GM18505 (cell line): ENCODE results near the gene DDX31.

Experiments
- ATAC-seq: cut with Tn5 transposase; IDR thresholded peaks from one replicate; pipeline ENCODE4 v1.9.1; 2021; ENCODE audit not compliant: unreplicated experiment
- POLR2A ChIP-seq: IDR thresholded peaks from 4 replicates; pipeline ENCODE4 v1.6.1; 2011; ENCODE audit warnings: borderline replicate concordance; ENCODE audit not compliant: insufficient read depth, insufficient read length; ENCODE audit errors: extremely low read depth

Gene DDX31

DNA sequence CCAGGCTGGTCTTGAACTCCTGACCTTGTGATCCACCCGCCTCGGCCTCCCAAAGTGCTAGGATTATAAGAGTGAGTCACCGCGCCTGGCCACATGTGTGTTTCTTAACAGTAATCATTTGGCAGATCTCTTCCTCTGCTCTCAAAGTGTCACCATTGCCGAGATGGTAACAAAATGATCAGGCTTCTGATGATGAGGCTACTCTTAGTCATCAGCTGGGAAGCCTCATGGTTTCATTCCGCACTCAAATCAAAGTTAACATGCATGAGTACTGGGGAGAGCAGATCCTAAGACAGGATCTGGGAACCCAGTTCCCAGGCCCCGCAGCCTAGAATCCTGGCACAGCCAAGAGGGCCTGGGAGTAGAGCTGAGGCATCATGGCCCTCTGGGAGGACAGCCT, 60.0 kb downstream of the DDX31 start:
- ATAC-seq, result no peak
- no peak for TF ChIP-seq POLR2A

DNA sequence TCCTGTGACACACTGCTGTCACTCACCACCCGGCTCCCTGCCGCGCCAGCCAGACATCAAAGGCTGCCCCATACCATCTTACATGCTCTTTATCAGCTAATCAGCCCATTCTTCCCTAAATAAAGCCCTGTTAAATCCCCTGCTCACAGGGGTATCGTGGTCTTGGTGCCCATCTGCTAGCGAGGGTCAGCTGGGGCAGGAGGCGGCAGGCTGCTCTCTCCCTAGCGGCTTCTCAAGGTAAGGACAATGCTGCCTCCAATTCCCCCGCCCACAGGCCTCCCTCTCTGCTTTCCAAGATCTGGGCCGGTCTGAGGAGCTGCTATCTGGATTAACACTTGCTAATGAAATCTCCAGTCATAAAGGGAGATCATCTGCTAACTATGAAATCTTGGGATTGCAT, 60.6 kb downstream of the DDX31 start:
- no peak for ATAC-seq
- TF ChIP-seq POLR2A, result no peak

DNA sequence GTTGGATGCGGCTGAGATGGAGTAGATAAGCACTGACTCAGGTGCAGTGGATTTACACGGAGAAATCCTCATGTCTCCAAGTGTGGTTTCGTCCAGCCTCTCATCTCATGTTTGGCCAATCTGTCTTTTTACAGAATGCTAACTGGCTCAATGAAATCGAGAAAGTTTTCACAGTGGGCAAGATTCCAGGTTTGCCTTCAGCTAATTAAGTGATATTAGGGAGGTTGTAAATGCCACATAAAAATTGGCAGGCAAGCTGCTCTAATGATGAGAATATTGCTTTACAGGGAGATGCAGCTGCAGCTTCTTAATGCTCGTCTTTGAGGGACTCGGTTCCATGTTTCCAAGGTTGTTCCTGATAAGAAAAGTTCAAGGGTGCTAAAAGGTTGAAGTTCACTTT, 63.7 kb downstream of the DDX31 start:
- TF ChIP-seq POLR2A, result no peak
- no peak for ATAC-seq

DNA sequence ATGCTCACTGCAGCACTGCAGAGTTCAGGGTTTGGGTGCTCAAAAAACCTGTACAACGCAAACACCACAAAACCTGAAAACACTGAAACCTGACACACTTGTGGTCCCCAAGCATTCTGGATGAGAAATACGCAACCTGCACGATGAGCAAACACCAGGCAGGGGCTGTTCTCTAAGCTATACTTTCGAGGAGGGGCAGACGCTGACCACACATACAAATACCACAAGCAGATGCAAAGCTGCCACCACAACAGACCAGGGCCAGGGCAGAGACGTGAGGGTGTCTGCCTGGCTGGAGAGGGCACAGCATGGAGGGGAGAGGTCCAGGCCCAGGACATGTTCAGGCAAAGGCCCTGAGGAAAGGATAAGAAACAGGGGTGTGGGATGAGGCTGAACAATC, 64.4 kb downstream of the DDX31 start:
- no peak for TF ChIP-seq POLR2A
- no peak for ATAC-seq

DNA sequence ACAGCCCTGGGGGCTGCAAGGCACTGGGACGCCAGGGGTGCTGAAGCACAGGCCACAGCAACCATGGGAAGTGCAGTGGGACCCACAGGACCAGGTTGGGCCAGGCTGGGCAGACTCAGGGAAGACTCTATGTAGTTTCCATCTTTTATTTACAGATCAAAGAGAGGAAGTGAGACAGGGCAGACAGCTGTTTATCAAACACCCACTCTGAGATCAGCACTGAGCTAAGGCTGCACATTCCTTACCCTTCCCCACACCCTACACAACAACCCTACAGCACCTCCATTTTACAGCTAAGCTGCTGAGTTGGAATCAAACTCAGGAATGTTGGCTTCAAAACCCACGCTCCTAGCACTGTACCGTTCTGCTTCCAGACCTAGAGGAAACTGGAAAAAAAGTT, 67.6 kb downstream of the DDX31 start:
- no peak for ATAC-seq

DNA sequence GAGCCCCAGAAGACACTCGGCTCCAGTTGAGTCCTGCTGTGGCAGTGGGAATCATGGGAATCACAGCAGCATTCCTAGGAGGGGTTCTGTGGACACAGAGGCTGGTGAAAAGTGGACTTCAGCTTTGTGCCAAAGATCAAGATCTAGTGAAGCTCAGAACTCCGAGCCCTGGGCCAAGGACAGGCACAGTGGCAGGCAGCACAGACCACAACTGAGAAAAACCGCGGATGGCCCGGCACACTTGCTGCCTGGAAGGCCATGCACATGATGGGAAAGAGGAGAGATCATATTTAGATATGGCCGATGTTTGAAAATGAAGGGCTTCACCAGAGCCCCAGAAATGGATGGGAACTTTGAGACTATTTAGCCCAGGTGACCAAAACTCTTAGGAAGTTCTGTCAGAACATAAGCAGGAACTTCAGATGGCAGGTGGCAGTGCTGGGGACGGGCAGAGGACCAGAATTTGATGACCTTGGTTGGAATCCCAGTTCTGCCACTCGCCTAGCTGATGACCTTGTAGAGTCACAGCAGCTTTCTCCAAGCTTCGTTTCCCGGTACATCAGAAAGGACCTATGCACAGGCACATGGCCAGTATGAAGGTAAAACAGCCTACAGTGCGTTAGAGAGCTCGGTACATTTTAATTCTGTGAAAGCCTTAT, 69.3 kb downstream of the DDX31 start:
- no peak for TF ChIP-seq POLR2A

More for the DNA sequence above, 67.6 kb downstream of the DDX31 start:
- TF ChIP-seq POLR2A, result no peak

DNA sequence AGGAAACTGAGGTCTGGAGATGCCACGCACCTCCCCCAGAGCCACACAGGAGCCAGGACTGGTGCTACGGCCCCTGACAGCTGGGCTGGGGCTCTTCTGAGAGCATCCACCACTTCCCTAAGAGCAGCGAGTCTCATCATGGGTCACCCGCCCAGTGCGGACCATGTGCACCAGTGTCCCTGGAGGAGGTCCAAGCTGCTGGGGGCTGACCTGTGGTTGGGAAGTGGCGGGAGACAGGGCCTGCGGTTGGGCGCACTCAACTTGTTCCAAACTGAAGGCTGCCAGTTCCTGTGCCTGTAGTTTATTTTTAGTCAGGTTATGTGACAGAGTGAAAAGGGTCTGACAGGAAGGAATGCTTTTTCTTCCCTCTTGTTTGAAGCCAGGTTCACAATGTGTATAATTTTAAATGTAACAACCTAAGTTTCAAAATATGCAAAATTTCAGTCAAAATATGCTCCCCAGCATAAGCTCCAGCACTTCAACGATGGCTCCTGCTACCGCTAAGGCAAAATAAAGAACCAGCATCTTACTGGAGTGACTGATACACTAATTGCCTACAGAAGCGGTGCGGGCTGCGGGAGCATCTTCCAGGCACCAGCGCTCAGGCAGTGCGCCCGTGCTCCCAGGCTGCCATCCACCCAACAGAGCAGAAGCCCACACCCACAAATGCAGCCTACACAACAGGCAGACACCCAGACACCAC, 72.6 kb downstream of the DDX31 start:
- ATAC-seq, result no peak
- no peak for TF ChIP-seq POLR2A

More for the DNA sequence above, 69.3 kb downstream of the DDX31 start:
- ATAC-seq, result no peak

DNA sequence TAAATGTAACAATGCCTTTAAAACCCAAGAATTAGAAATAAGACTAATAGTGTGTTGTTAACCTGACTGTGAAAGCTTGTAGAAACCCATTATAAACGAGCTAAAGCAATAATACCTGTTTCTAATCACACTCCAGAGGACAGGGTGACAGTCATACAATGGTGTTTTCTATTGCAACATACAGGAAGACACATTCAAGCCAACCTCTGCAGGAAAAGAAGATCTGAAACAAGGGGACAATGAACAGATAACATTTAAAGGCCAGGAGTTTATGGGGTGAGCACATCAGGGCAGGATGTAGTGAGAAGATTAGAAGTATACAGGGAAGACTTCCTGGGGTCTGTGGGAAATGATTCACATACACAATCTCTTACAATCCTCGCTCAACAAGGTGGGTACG, 73.6 kb downstream of the DDX31 start:
- ATAC-seq, result no peak
- TF ChIP-seq POLR2A, result no peak

DNA sequence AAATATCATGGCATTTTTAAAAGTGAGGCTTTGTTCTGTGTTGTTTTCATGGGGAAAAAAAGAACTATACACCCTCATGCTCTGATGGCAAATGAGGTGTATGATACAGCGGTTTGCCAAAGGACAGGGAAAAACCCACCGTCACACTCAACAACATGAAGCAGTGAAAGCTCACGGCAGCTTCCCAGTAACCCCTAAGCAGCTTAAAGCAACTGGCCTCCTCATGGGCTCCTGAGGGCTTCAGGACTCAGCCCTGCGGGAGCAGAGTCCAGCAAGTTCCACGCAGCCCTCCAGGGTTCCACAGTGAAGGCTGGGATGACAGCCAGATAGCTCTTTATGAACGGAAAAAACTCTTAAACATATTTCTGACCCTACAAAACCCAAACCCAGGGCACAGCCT, 74.5 kb downstream of the DDX31 start:
- TF ChIP-seq POLR2A, result no peak
- ATAC-seq, result no peak

DNA sequence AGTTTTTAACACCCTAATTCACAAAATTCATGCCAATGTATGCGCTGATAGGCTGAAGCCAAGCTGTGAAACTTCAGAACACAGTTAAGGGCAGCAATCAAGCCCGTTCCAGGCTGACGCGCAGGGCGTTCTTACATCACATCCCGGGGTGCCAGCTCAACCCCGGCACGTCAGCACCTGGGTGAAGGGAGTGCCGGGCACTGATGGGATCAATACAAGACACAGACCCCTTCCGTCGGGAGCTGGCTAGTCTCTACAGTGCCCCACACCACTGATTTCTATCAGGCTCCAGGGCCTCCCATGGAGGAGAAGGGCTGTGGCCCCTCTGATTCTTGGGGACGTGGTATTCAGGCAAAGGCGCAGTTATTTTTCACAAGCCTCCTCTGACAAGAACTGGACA, 75.4 kb downstream of the DDX31 start:
- ATAC-seq, result no peak
- TF ChIP-seq POLR2A, result no peak

DNA sequence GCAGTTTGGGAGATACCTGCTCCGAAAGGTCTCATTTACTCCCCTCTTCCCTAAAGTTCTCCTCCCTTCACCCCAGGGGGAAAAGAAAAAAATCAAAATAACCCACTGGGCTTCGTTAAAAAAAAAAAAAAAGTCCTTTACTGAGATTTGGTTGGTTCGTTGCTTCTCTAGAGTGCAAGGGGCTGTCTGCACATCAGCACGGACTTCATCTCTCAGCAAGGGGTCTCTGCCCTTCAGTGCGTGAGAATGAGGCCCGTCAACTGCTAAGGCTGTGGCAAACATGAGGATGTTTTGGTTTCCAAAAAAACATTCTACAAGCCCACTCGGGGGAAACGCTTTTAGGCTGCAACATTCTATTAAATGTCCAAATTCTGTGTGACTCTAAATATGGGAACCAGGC, 77.3 kb downstream of the DDX31 start:
- no peak for ATAC-seq
- TF ChIP-seq POLR2A, result no peak

DNA sequence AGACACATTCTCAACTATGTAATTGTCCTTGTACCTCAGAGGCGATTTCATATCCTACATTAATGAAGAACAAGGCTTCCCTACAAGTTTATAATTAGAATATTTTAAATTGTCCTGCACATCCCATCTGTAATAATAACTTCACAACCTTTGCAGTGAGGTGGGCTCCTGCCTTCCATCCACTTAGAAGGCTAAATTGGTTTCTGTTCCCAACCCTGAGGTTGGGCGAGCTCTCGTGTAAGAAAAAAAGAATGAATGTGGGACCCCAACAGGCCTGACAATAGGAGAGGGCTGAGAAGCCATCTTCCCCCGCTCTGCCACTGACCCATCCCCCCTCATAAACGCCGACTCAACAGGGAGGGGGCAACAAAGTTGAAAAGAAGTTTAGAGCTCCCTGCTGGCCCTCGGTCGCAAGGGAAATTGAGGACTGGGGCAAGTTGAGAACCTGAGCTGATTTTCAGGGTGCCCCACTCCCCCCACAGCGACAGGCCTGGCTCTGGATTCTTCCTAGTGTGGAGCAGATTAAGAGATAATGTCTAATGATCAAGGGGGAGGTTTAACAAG, 78.0 kb downstream of the DDX31 start:
- no peak for TF ChIP-seq POLR2A
- no peak for ATAC-seq

DNA sequence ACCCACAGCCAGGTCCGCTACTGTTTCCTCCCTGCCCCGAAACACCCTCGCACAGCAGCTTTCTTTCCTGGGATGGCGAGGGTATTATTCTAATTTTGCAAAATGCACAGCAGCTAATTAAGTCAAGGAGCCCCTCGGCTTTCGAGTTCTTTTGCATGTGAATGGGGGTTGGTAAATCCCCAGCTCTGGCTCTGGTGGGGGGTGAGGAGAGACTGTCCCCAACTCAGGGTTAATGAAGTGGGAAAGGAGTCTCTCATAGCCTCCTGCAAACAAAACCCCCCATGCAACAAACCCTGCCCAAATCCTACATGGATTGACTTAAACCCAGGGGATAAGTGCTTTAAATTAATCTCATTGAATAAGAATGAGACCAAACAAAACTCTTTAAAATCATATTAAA, 78.5 kb downstream of the DDX31 start:
- ATAC-seq, result no peak
- TF ChIP-seq POLR2A, result no peak

DNA sequence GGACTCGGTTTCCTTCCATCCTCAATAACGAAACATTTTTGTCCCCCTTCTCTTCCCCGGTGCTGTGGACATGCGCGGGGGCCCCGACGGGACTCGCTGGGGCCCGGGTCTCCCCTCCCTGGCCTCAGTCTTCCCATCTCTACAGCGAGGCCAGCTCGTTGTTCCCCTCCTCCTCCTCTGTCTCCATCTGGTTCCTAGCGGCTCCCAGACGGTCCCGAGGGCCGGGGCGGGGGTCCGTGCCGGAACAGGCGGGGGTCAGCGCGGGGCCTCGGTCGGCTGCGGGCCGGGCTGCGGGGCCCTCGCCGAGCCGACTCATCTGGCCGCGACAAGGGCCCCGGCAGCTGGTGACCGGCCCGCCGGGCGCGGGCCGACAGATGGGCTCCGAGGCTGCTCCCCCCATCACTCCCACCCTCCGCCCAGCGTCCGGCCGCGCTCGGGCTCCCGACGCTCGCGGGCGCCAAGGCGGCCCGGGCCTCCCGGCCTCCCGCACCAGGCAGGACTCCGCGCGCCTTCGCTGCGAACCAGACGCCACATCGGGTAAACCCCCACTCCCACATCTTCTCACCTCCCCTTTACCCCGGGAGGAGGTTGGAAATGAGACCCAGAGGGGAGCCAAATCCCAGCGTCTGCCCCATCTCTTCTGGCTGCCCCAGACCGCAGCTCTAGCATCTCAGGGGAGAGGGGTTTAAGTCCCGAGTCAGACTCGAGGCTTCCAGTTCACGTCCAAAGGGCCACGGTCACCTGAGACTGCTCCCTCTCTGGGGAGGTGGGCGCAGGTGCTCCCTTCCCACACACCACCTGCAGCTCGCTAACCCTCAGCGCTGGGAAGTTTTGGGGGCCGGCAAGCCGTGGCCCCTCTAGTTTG, 79.2 kb downstream of the DDX31 start:
- no peak for ATAC-seq

DNA sequence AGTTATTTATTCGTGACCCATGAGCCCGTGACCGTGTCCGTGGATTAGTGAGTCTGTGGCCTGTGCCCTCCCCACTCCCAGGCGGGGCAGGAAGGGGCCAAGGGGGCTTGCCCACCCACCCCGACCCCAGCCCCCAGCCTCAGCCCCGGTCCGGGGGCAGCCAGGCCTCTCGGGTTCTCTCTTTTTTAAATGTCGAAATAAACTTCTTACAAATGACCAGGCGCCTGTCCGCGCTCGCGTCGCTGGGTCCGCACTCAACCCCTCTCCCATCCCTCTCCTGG, 79.8 kb downstream of the DDX31 start:
- ATAC-seq, result no peak
- no peak for TF ChIP-seq POLR2A

More for the DNA sequence above, 79.2 kb downstream of the DDX31 start:
- no peak for TF ChIP-seq POLR2A
